Type B pancreatic cell (in vitro differentiated cells): ENCODE results near the gene KRT71. TPM values are rescaled to one million over a fixed set of nuclear protein-coding genes. Genes with fewer than 3 reads are reported as not detected.

Experiments used
- DNase-seq: peaks from one replicate; pipeline ENCODE4 v3.0.0; 2021; ENCODE audit warnings: mixed read lengths; ENCODE audit not compliant: unreplicated experiment; ENCODE audit errors: extremely low spot score
- H3K27ac Mint-ChIP-seq: 2 replicates; pipeline ENCODE4 v1.8.0; 2021; ENCODE audit warnings: mild to moderate bottlenecking, mixed read lengths
- H3K27me3 Mint-ChIP-seq: 2 replicates; pipeline ENCODE4 v1.8.0; 2021; ENCODE audit warnings: mixed read lengths
- H3K36me3 Mint-ChIP-seq: 2 replicates; pipeline ENCODE4 v1.8.0; 2021; ENCODE audit warnings: mixed read lengths
- H3K4me1 Mint-ChIP-seq: one replicate; pipeline ENCODE4 v1.8.0; 2021; ENCODE audit warnings: mixed read lengths; ENCODE audit not compliant: unreplicated experiment
- H3K4me3 Mint-ChIP-seq: 2 replicates; pipeline ENCODE4 v1.8.0; 2021; ENCODE audit warnings: mild to moderate bottlenecking, mixed read lengths
- H3K9me3 Mint-ChIP-seq: 2 replicates; pipeline ENCODE4 v1.8.0; 2021; ENCODE audit warnings: mixed read lengths
- total RNA-seq: library from RNA; stranded (reverse); gene quantifications from 2 replicates; pipeline ENCODE4 v1.2.1, GENCODE V29; 2021; ENCODE audit warnings: low replicate concordance
- TF ChIP-seq, protein P1 (sequence below): fragments of 200-600 bp; sonication (generic); conservative IDR thresholded peaks from 2 replicates; pipeline ENCODE4 v1.5.0; 2021; ENCODE audit warnings: antibody characterized with exemption, mild to moderate bottlenecking

Gene KRT71
- total RNA-seq, 1 donor from 2014 or later = not detected

DNA sequence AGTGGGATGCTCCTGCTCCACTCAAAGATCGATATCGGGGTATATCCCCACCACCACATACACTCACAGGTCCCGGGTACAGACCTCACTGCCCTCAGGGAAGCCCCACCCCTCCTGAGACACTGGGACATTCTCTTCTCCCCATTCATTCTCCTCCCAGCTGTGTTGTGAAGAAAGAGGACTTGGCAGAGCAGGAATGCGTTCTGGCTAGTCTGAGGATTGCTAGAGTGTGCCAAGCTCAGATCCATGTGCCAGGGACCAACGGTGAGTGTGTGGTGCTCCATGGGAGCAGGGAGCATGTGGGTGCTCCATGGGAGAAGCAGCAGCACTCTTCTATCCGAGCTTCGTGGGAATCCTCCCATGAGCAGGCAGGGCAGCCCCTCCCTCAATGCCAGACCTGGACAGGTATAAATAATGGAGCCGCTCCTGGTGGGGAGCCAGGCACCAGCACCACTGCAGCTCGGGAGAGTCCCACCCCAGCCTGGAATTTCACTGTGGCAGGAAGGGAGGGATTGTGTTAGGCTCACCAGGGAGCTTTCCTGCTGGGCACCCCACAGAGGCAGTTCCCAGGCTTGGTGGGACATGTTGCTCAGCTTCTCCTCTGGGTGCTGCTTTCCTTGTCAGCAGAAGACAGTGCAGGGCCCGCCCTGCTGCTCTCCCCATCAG is 30.5 kb downstream of the KRT71 start:
- Mint-ChIP-seq H3K4me1 (no peaks in the 10 kb centered on the region), H3K36me3 (no peaks in the 10 kb centered on the region), H3K4me3 (no peak overlapping the region), H3K27ac (no peak overlapping the region), H3K27me3 (peaks cover 9% of the 10 kb centered on the region), H3K9me3 (no peaks in the 10 kb centered on the region)
- TF ChIP-seq, protein P1, sequence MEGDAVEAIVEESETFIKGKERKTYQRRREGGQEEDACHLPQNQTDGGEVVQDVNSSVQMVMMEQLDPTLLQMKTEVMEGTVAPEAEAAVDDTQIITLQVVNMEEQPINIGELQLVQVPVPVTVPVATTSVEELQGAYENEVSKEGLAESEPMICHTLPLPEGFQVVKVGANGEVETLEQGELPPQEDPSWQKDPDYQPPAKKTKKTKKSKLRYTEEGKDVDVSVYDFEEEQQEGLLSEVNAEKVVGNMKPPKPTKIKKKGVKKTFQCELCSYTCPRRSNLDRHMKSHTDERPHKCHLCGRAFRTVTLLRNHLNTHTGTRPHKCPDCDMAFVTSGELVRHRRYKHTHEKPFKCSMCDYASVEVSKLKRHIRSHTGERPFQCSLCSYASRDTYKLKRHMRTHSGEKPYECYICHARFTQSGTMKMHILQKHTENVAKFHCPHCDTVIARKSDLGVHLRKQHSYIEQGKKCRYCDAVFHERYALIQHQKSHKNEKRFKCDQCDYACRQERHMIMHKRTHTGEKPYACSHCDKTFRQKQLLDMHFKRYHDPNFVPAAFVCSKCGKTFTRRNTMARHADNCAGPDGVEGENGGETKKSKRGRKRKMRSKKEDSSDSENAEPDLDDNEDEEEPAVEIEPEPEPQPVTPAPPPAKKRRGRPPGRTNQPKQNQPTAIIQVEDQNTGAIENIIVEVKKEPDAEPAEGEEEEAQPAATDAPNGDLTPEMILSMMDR = no peak
- DNase-seq = peak; percentile 34

DNA sequence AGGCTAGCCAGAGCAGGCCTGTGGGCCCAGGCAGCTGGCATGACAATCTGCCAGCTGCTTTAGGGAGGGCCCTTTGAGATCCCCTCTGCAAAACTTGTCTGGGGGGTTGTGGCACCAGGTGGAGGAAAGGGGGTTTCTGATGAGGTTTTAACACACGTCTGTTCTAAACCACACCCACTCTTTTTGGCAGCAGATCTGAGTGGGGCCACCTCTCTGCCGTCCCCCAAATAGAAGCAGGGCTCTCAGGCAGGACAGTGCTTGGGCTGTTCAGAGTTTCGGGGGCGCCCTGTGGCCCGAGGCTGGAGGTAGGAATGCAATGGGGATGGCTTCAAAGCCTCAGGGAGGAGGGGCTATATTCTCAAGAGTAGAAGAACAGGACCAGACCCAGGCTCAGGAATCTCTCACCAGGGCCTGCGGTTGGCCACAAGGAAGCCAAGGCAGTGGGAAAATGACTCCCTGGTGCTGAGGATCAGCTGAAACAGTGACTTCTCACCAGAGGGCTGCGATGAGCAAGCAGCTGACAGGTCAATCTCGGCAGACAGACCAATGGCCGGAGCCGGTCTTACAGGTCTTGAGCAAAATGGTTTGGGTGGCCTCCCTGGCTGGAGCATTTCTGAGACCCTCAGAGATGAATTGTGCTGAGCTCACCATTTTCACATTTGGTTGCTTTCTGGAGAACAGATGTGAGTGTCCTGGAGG is 31.2 kb downstream of the KRT71 start:
- no peaks in the 10 kb centered on the region for H3K9me3 Mint-ChIP-seq
- H3K27me3 Mint-ChIP-seq = peaks cover 9% of the 10 kb centered on the region
- peak; percentile 58 for DNase-seq
- no peaks in the 10 kb centered on the region for H3K36me3 Mint-ChIP-seq
- no peaks in the 10 kb centered on the region for H3K4me1 Mint-ChIP-seq
- no peak overlapping the region for H3K27ac Mint-ChIP-seq
- TF ChIP-seq, protein P1 = no peak
- no peak overlapping the region for H3K4me3 Mint-ChIP-seq

- Mint-ChIP-seq H3K9me3 (no peaks in the 10 kb centered on the region), H3K4me3 (no peak overlapping the region), H3K27me3 (peaks cover 9% of the 10 kb centered on the region), H3K4me1 (no peaks in the 10 kb centered on the region), H3K36me3 (no peaks in the 10 kb centered on the region), H3K27ac (no peak overlapping the region)
- TF ChIP-seq, protein P1 = no peak
- peak; percentile 48 for DNase-seq
Observed at GRCh38 chr12:52521175-52521567, 31.8 kb downstream of the KRT71 start.

GRCh38 chr12:52519826-52520662 is 32.9 kb downstream of the KRT71 start, which contains the start of gene KRT5:
TSS of gene KRT5 (minus strand) at chr12:52520394. CDS start at chr12:52520296, 98 bp downstream.
- no peaks in the 10 kb centered on the region for H3K9me3 Mint-ChIP-seq
- H3K4me3 Mint-ChIP-seq = no peak within 1 kb of the TSS
- TF ChIP-seq, protein P1 = no peak
- H3K4me1 Mint-ChIP-seq = no peaks in the 10 kb centered on the region
- H3K27me3 Mint-ChIP-seq = peaks cover 15% of the 10 kb centered on the region
- H3K36me3 Mint-ChIP-seq = no peaks in the 10 kb centered on the region
- DNase-seq = peak; percentile 44
- H3K27ac Mint-ChIP-seq = no peak within 1 kb of the TSS

- H3K4me1 Mint-ChIP-seq = no peaks in the 10 kb centered on the region
- H3K9me3 Mint-ChIP-seq = no peaks in the 10 kb centered on the region
- H3K36me3 Mint-ChIP-seq = no peaks in the 10 kb centered on the region
- H3K27ac Mint-ChIP-seq = no peak overlapping the region
- no peak for DNase-seq
- H3K27me3 Mint-ChIP-seq = peaks cover 15% of the 10 kb centered on the region
- TF ChIP-seq, protein P1 = no peak
- no peak overlapping the region for H3K4me3 Mint-ChIP-seq
Observed at GRCh38 chr12:52519387-52519703, 33.6 kb downstream of the KRT71 start.
